Right ventricle myocardium inferior (tissue), 1 donor: ENCODE results near the gene VASN. TPM values are rescaled to one million over a fixed set of nuclear protein-coding genes. Genes with fewer than 3 reads are reported as not detected.
A peak's percentile ranks its signal among the peaks of the same experiment; 100 is the strongest.

Experiments used
- ATAC-seq: fragments of 200-7000 bp; cut with Tn5 transposase; one replicate; pipeline ENCODE4 v1.9.1; 2020; ENCODE audit warnings: mild to moderate bottlenecking, moderate library complexity
- DNase-seq: peaks from one replicate; pipeline ENCODE4 v3.0.0; 2021; ENCODE audit errors: missing footprints
- intact Hi-C: fragments of 100-400 bp; cut with DNase I; formaldehyde crosslinking; loops from one replicate; pipeline ENCODE4 v1.11.0; 2022
- total RNA-seq: library from RNA; stranded (reverse); fragmentation: NEBNext Ultra II Directional; extraction: Animal tissue kit (Norgen Biotek cat#: 25700); gene quantifications from one replicate; pipeline ENCODE4 v1.2.1, GENCODE V29; 2021
- donor health status: DM: no; HTN: yes; CAD: no; lungs with severe emphysema.

The VASN gene
- total RNA-seq, 1 donor from 2014 or later: 6.4 TPM

GRCh38 chr16:4377573-4378154 is 6.0 kb downstream of the VASN start:
- peak; percentile 55 for DNase-seq
- no peak for ATAC-seq
- intact Hi-C loops: no loop called here

- intact Hi-C loops: no loop called here
- ATAC-seq (peak; percentile 28), DNase-seq (peak; percentile 68)
Observed at GRCh38 chr16:4378161-4378666, 6.6 kb downstream of the VASN start.

GRCh38 chr16:4378999-4379690 is 7.5 kb downstream of the VASN start:
- ATAC-seq (no peak), DNase-seq (peak; percentile 37)
- intact Hi-C loops: no loop called here

GRCh38 chr16:4380119-4381063 is 8.7 kb downstream of the VASN start:
- DNase-seq: peak; percentile 64
- intact Hi-C loops: no loop called here
- no peak for ATAC-seq

- DNase-seq (no peak), ATAC-seq (no peak)
- intact Hi-C loops: no loop called here
Observed at GRCh38 chr16:4381072-4381934, 9.7 kb downstream of the VASN start.

- intact Hi-C loops: no loop called here
- no peak for DNase-seq
- ATAC-seq: no peak
Observed at GRCh38 chr16:4381935-4382794, 10.5 kb downstream of the VASN start.

GRCh38 chr16:4382795-4383357 is 11.2 kb downstream of the VASN start:
- no peak for DNase-seq

GRCh38 chr16:4383591-4384444 is 12.2 kb downstream of the VASN start:
- ATAC-seq: no peak
- intact Hi-C loops: no loop called here
- no peak for DNase-seq

More at GRCh38 chr16:4382795-4383357, 11.2 kb downstream of the VASN start:
- no peak for ATAC-seq
- intact Hi-C loops: no loop called here

- DNase-seq (no peak), ATAC-seq (peak; percentile 9)
- intact Hi-C loops: no loop called here
Observed at GRCh38 chr16:4384509-4384942, 12.9 kb downstream of the VASN start.

GRCh38 chr16:4385066-4385788 is 13.6 kb downstream of the VASN start:
- intact Hi-C loops: no loop called here
- no peak for ATAC-seq
- DNase-seq: peak; percentile 42

GRCh38 chr16:4385789-4386450 is 14.3 kb downstream of the VASN start:
- ATAC-seq (no peak), DNase-seq (no peak)

GRCh38 chr16:4386451-4386805 is 14.8 kb downstream of the VASN start:
- ATAC-seq (no peak), DNase-seq (peak; percentile 63)
- intact Hi-C loops: no loop called here

More at GRCh38 chr16:4385789-4386450, 14.3 kb downstream of the VASN start:
- intact Hi-C loops: no loop called here

GRCh38 chr16:4386951-4387565 is 15.4 kb downstream of the VASN start:
- DNase-seq: peak; percentile 8
- ATAC-seq: no peak

GRCh38 chr16:4387781-4388180 is 16.1 kb downstream of the VASN start:
- DNase-seq (no peak), ATAC-seq (no peak)
- intact Hi-C loops: no loop called here

More at GRCh38 chr16:4386951-4387565, 15.4 kb downstream of the VASN start:
- intact Hi-C loops: no loop called here
